Mucosa of descending colon (tissue), 3 donors: Measurements from ENCODE around the gene MST1. TPM values are rescaled to one million over a fixed set of nuclear protein-coding genes. Genes with fewer than 3 reads are reported as not detected.

ENCODE experiments used
- ATAC-seq: fragments of 200-7000 bp; cut with Tn5 transposase; one replicate; pipeline ENCODE4 v1.9.1; 2020; ENCODE audit warnings: mild to moderate bottlenecking, moderate library complexity
- DNase-seq, 3 donors: peaks; one replicate each; pipeline ENCODE4 v3.0.0-alpha.2; 2020
- H3K36me3 ChIP-seq: fragments of 200-600 bp; one replicate; pipeline ENCODE4 v1.8.0; 2021; ENCODE audit warnings: low read depth, mild to moderate bottlenecking
- H3K4me1 ChIP-seq: fragments of 200-600 bp; one replicate; pipeline ENCODE4 v1.8.0; 2021; ENCODE audit warnings: low read depth, mild to moderate bottlenecking
- H3K4me3 ChIP-seq: fragments of 200-600 bp; one replicate; pipeline ENCODE4 v1.8.0; 2021; ENCODE audit warnings: mild to moderate bottlenecking
- H3K9me3 ChIP-seq: fragments of 200-600 bp; one replicate; pipeline ENCODE4 v1.8.0; 2021; ENCODE audit warnings: mild to moderate bottlenecking
- intact Hi-C, 2 donors: fragments of 100-400 bp; cut with DNase I in 1 of 2; cut with micrococcal nuclease in 1 of 2; formaldehyde crosslinking; loops; one replicate each; pipeline versions ENCODE4 v1.11.0 to v1.11.1; 2022; cut with DNase I, micrococcal nuclease
- total RNA-seq, 3 donors: library from RNA; stranded (reverse); fragmentation: NEBNext Ultra II Directional in 2 of 3; extraction: Animal tissue kit (Norgen Biotek cat#: 25700) in 2 of 3; gene quantifications; one replicate each; pipeline versions ENCODE4 v1.2.1 to v1.2.4, GENCODE V29; 2021 to 2023
- TF ChIP-seq, protein P1 (sequence below): fragments of 200-600 bp; IDR thresholded peaks from one replicate; pipeline ENCODE4 v1.8.0; 2022; ENCODE audit warnings: antibody characterized with exemption, mild to moderate bottlenecking
- donor health status: DM: no; HTN: no; CAD: no; lungs with moderate emphysema.
- donor health status: DM: no; HTN: no; CAD: no.
- donor health status: DM: no; HTN: yes; CAD: no.

MST1 gene
- total RNA-seq, 3 donors from 2014 or later, result 16.8 to 55.9 (median 18.8) TPM

GRCh38 chr3:49654176-49654825, 35.0 kb downstream of the MST1 start:
- intact Hi-C loops, result no loop called here
- no peaks in the 10 kb centered on the region for H3K4me1 ChIP-seq
- DNase-seq, result no peak
- TF ChIP-seq, protein P1, sequence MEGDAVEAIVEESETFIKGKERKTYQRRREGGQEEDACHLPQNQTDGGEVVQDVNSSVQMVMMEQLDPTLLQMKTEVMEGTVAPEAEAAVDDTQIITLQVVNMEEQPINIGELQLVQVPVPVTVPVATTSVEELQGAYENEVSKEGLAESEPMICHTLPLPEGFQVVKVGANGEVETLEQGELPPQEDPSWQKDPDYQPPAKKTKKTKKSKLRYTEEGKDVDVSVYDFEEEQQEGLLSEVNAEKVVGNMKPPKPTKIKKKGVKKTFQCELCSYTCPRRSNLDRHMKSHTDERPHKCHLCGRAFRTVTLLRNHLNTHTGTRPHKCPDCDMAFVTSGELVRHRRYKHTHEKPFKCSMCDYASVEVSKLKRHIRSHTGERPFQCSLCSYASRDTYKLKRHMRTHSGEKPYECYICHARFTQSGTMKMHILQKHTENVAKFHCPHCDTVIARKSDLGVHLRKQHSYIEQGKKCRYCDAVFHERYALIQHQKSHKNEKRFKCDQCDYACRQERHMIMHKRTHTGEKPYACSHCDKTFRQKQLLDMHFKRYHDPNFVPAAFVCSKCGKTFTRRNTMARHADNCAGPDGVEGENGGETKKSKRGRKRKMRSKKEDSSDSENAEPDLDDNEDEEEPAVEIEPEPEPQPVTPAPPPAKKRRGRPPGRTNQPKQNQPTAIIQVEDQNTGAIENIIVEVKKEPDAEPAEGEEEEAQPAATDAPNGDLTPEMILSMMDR, result no peak
- H3K9me3 ChIP-seq, result no peaks in the 10 kb centered on the region
- H3K4me3 ChIP-seq, result no peak overlapping the region
- no peaks in the 10 kb centered on the region for H3K36me3 ChIP-seq
- ATAC-seq, result no peak

GRCh38 chr3:49653621-49654020, 35.7 kb downstream of the MST1 start:
- TF ChIP-seq, protein P1, result no peak
- Histone ChIP-seq H3K9me3 (no peaks in the 10 kb centered on the region), H3K36me3 (no peaks in the 10 kb centered on the region), H3K4me3 (no peak overlapping the region), H3K4me1 (no peaks in the 10 kb centered on the region)
- intact Hi-C loops, result no loop called here
- DNase-seq (no peak), ATAC-seq (no peak)

DNA sequence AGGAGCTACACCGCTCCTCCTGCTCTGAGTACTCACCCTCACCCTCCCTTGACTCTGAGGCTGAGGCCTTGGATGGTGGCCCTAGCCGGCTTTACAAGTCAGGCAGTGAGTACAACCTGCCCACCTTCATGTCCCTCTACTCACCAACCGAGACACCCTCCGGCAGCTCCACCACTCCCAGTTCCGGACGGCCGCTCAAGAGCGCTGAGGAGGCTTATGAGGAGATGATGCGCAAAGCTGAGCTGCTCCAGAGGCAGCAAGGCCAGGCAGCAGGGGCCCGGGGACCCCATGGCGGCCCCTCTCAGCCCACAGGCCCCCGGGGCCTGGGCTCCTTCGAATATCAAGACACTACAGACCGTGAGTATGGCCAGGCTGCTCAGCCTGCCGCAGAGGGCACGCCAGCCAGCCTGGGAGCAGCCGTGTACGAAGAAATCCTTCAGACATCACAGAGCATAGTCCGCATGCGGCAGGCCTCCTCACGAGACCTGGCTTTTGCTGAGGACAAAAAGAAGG, 36.3 kb downstream of the MST1 start:
- ATAC-seq (no peak), DNase-seq (no peak)
- TF ChIP-seq, protein P1, result no peak
- H3K36me3 ChIP-seq, result no peaks in the 10 kb centered on the region
- no peaks in the 10 kb centered on the region for H3K4me1 ChIP-seq
- no peak overlapping the region for H3K4me3 ChIP-seq
- no peaks in the 10 kb centered on the region for H3K9me3 ChIP-seq
- intact Hi-C loops, result no loop called here

DNA sequence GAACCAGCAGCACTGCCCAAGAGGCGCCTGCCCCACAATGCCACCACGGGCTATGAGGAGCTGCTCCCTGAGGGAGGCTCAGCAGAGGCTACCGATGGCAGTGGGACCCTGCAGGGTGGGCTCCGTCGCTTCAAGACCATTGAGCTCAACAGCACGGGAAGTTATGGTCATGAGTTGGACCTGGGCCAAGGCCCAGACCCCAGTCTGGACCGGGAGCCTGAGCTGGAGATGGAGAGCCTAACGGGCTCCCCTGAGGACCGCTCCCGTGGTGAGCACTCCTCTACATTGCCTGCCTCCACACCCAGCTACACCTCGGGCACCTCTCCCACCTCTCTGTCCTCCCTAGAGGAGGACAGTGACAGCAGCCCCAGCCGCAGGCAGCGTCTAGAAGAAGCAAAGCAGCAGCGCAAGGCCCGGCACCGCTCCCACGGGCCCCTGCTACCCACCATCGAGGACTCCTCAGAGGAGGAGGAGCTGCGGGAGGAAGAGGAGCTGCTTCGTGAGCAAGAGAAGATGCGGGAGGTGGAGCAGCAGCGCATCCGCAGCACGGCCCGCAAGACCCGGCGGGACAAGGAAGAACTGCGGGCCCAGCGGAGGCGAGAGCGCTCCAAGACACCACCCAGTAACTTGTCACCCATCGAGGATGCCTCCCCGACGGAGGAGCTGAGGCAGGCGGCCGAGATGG, 36.9 kb downstream of the MST1 start:
- Histone ChIP-seq H3K9me3 (no peaks in the 10 kb centered on the region), H3K4me1 (no peaks in the 10 kb centered on the region), H3K4me3 (no peak overlapping the region), H3K36me3 (no peaks in the 10 kb centered on the region)
- intact Hi-C loops, result no loop called here
- ATAC-seq, result no peak
- TF ChIP-seq, protein P1, result no peak
- DNase-seq, result peak in 1 of 3 donors; percentile 35

DNA sequence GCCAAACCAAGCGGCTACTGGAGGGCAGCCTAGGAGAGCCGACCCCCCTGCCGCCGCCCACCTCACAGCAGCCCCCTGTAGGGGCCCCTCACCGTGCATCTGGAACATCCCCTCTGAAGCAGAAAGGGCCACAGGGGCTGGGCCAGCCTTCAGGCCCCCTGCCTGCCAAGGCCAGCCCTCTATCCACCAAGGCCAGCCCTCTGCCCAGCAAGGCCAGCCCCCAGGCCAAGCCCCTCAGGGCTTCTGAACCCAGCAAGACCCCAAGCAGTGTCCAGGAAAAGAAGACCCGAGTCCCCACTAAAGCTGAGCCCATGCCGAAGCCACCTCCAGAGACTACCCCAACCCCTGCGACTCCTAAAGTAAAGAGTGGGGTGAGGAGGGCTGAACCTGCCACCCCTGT, 38.6 kb downstream of the MST1 start:
- Histone ChIP-seq H3K4me1 (no peaks in the 10 kb centered on the region), H3K9me3 (no peaks in the 10 kb centered on the region), H3K36me3 (no peaks in the 10 kb centered on the region), H3K4me3 (no peak overlapping the region)
- DNase-seq (peak in 1 of 3 donors; percentile 36), ATAC-seq (no peak)
- intact Hi-C loops, result no loop called here
- TF ChIP-seq, protein P1, result no peak
